Endothelial cell (in vitro differentiated cells): ENCODE results near the gene RFX1. TPM values are rescaled to one million over a fixed set of nuclear protein-coding genes. Genes with fewer than 3 reads are reported as not detected.
A peak's percentile ranks its signal among the peaks of the same experiment; 100 is the strongest.

ENCODE experiments used
- DNase-seq: peaks from one replicate; pipeline ENCODE4 v3.0.0; 2021; ENCODE audit warnings: low spot score
- H3K27ac Mint-ChIP-seq: one replicate; pipeline ENCODE4 v1.8.0; 2021; ENCODE audit warnings: mixed read lengths, inconsistent platforms; ENCODE audit not compliant: unreplicated experiment
- H3K27me3 Mint-ChIP-seq: one replicate; pipeline ENCODE4 v1.8.0; 2021; ENCODE audit warnings: mild to moderate bottlenecking, moderate library complexity, mixed read lengths, inconsistent platforms; ENCODE audit not compliant: unreplicated experiment
- H3K36me3 Mint-ChIP-seq: one replicate; pipeline ENCODE4 v1.8.0; 2021; ENCODE audit warnings: mild to moderate bottlenecking, low read depth, mixed read lengths, inconsistent platforms; ENCODE audit not compliant: unreplicated experiment
- H3K4me1 Mint-ChIP-seq: one replicate; pipeline ENCODE4 v1.8.0; 2021; ENCODE audit warnings: mild to moderate bottlenecking, mixed read lengths, inconsistent platforms; ENCODE audit not compliant: unreplicated experiment
- H3K4me3 Mint-ChIP-seq: one replicate; pipeline ENCODE4 v1.8.0; 2021; ENCODE audit warnings: mild to moderate bottlenecking, mixed read lengths, inconsistent platforms; ENCODE audit not compliant: unreplicated experiment
- H3K9me3 Mint-ChIP-seq: one replicate; pipeline ENCODE4 v1.8.0; 2021; ENCODE audit warnings: mixed read lengths, inconsistent platforms; ENCODE audit not compliant: unreplicated experiment
- CTCF ChIP-seq: fragments of 200-600 bp; sonication (generic); IDR thresholded peaks from one replicate; pipeline ENCODE4 v1.5.0; 2021; ENCODE audit warnings: antibody characterized with exemption; ENCODE audit not compliant: unreplicated experiment
- total RNA-seq: library from RNA; stranded (reverse); fragmentation: NEBNext Ultra II Directional; extraction: Animal tissue kit (Norgen Biotek cat#: 25700); gene quantifications from one replicate; pipeline ENCODE4 v1.2.1, GENCODE V29; 2021; ENCODE audit not compliant: unreplicated experiment

Gene RFX1
- total RNA-seq, 1 donor from 2014 or later: 16.2 TPM

- Mint-ChIP-seq H3K27ac (no peak overlapping the region), H3K36me3 (peaks cover 15% of the 10 kb centered on the region), H3K27me3 (peaks cover 9% of the 10 kb centered on the region), H3K9me3 (no peaks in the 10 kb centered on the region), H3K4me1 (peaks cover 4% of the 10 kb centered on the region), H3K4me3 (peak overlapping the region; percentile 45)
- DNase-seq: no peak
- TF ChIP-seq CTCF: no peak
Observed at GRCh38 chr19:13964776-13965175, 41.3 kb downstream of the RFX1 start.

DNA sequence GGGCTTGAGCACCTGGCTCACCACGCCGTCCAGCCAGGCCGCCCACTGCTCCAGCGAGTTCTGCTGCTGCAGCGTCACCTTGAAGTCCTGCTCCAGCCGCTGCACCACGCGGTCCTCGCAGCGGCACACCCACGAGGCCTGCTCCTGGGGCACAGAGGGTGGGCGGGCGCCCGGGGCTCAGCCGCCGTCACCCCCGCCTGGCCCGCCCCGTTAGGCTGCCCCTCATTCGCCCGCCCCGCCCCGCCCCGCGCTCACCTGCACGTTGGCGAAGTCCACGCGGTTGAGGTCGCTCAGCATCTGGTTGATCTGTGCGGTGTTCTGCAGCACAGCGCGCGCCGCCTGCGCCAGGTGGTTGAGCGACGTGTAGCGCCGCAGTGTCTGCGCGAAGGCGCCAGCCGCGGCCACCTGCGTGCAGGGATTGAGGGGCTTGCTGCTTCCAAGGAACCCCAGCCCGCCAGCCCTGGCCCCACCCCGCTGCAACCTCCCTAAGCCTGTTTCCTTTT is 42.5 kb downstream of the RFX1 start:
- no peak overlapping the region for H3K27ac Mint-ChIP-seq
- H3K9me3 Mint-ChIP-seq: no peaks in the 10 kb centered on the region
- peaks cover 12% of the 10 kb centered on the region for H3K27me3 Mint-ChIP-seq
- no peak overlapping the region for H3K4me3 Mint-ChIP-seq
- H3K36me3 Mint-ChIP-seq: peaks cover 13% of the 10 kb centered on the region
- DNase-seq: no peak
- TF ChIP-seq CTCF: no peak
- H3K4me1 Mint-ChIP-seq: peaks cover 4% of the 10 kb centered on the region

- Mint-ChIP-seq H3K27me3 (peaks cover 13% of the 10 kb centered on the region), H3K4me1 (peaks cover 4% of the 10 kb centered on the region), H3K36me3 (peaks cover 18% of the 10 kb centered on the region), H3K4me3 (no peak overlapping the region), H3K27ac (no peak overlapping the region), H3K9me3 (no peaks in the 10 kb centered on the region)
- no peak for TF ChIP-seq CTCF
- DNase-seq: no peak
Observed at GRCh38 chr19:13962699-13963602, 43.2 kb downstream of the RFX1 start.

DNA sequence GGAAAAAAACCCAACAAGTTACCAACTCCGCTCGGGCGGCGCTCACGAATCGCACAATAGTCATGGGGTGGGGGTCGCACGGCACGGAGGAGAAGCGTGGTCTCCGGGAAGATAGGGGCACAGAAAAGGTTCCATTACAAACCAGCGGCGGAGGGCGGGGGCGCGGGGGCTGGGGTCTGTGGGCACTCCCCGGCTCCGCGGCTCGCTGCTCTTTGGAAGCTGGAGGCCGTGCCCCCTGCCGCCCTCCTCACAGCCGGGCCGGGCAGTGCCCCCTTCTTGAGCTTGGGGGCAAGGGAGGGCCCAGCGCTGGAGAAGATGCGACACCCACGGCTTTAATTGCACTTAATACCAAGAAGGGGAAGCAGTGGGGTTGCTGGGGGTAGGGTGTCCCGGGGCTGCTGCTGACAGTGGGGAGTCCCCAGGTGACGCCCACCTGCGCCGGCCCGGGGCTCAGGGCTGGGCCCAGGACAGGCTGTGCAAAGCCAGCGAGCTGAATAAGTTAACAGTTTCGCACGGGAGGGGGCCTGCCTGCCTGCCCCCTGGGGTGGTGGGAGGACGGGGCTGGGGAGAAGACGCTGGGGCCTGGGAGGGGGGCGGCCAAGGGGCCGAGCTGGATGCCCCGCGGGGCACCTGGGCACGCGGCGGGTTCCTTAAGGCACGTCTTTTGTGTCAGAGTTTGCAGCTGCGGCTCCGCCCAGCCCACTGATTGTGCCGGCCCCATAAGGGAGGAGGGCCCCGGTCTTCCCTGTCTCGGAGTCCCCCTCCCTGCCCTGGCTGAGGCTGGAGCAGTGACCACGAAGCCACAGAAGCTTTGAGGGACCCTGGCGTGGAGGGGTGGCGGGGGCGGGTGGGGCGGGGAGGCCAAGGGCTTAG is 44.1 kb downstream of the RFX1 start:
- Mint-ChIP-seq H3K27ac (peak overlapping the region; percentile 52), H3K36me3 (peaks cover 20% of the 10 kb centered on the region)
- DNase-seq: no peak

More for the DNA sequence above, 44.1 kb downstream of the RFX1 start:
- TF ChIP-seq CTCF: no peak
- H3K4me1 Mint-ChIP-seq: peaks cover 4% of the 10 kb centered on the region
- H3K9me3 Mint-ChIP-seq: no peaks in the 10 kb centered on the region
- H3K27me3 Mint-ChIP-seq: peaks cover 13% of the 10 kb centered on the region
- H3K4me3 Mint-ChIP-seq: peak overlapping the region; percentile 57
